H1 (cell line): ENCODE data around the gene PHF23. TPM values are rescaled to one million over a fixed set of nuclear protein-coding genes. Genes with fewer than 3 reads are reported as not detected.

ENCODE experiments used
- CTCF ChIA-PET: fragments of 300-600 bp; sonication (Branson Sonifier 250); formaldehyde crosslinking; loops from one replicate; lab custom pipeline; 2021; ENCODE audit not compliant: partially characterized antibody; lab: Charles Lee
- POLR2A ChIA-PET: fragments of 300-600 bp; sonication (Branson Sonifier 250); formaldehyde crosslinking; loops from one replicate; lab custom pipeline; 2021; ENCODE audit warnings: inconsistent platforms; ENCODE audit not compliant: partially characterized antibody; lab: Charles Lee
- DNase-seq, 2 experiments: peaks; one replicate each; pipeline versions ENCODE4 v3.0.0 to v3.0.0-alpha.2; 2010 to 2022; ENCODE audit warnings: low spot score in 2 of 2, low read depth in 1 of 2, mixed read lengths in 1 of 2
- FAIRE-seq: peaks from 2 replicates; lab custom pipeline; 2011; peaks lifted over from hg19 to GRCh38; lab: Jason Lieb, UNC
- H2AFZ ChIP-seq: 2 replicates; pipeline ENCODE4 v1.8.1; 2012; ENCODE audit warnings: low read length, inconsistent platforms
- H2AK5ac ChIP-seq: 2 replicates; pipeline ENCODE4 v1.6.1; 2013; ENCODE audit warnings: low read depth, low read length
- H2BK120ac ChIP-seq: replicated peaks from 2 replicates; pipeline ENCODE3; 2013; ENCODE audit warnings: low read depth, low read length, inconsistent platforms
- H2BK12ac ChIP-seq: 2 replicates; pipeline ENCODE4 v1.6.1; 2013; ENCODE audit warnings: low read depth, low read length
- H2BK15ac ChIP-seq: 2 replicates; pipeline ENCODE4 v1.6.1; 2013; ENCODE audit warnings: low read length
- H2BK20ac ChIP-seq: 2 replicates; pipeline ENCODE4 v1.6.1; 2013; ENCODE audit warnings: low read length
- H2BK5ac ChIP-seq: 2 replicates; pipeline ENCODE4 v1.6.1; 2013; ENCODE audit warnings: low read depth, low read length
- H3K14ac ChIP-seq: 2 replicates; pipeline ENCODE4 v1.6.1; 2013; ENCODE audit warnings: inconsistent platforms; ENCODE audit not compliant: insufficient read length
- H3K18ac ChIP-seq: 2 replicates; pipeline ENCODE4 v1.6.1; 2013; ENCODE audit warnings: low read length; ENCODE audit errors: extremely low read depth
- H3K23ac ChIP-seq: 2 replicates; pipeline ENCODE4 v1.6.1; 2013; ENCODE audit warnings: inconsistent platforms; ENCODE audit not compliant: insufficient read length
- H3K23me2 ChIP-seq: 2 replicates; pipeline ENCODE4 v1.6.1; 2013; ENCODE audit warnings: low read depth, low read length
- H3K27ac ChIP-seq: 2 replicates; pipeline ENCODE4 v1.6.1; 2011; ENCODE audit warnings: low read depth, low read length, inconsistent platforms
- H3K27me3 ChIP-seq, 4 experiments: replicated peaks in 1 of 4; 1 replicate in 1 of 4; 2 replicates in 3 of 4; pipeline versions ENCODE4 v1.6.1 to v1.8.1; 2011 to 2013; ENCODE audit warnings: low read length in 3 of 4, mild to moderate bottlenecking in 3 of 4, inconsistent platforms in 2 of 4, mixed read lengths in 2 of 4, moderate library complexity in 1 of 4; ENCODE audit not compliant: control insufficient read depth in 3 of 4, insufficient read depth in 3 of 4; ENCODE audit errors: extremely low read depth in 1 of 4
- H3K36me3 ChIP-seq, 4 experiments: 2 replicates each; pipeline versions ENCODE4 v1.6.1 to v1.8.1; 2011 to 2013; ENCODE audit warnings: mild to moderate bottlenecking in 4 of 4, low read length in 3 of 4, moderate library complexity in 2 of 4, control low read depth in 1 of 4, inconsistent platforms in 1 of 4; ENCODE audit not compliant: insufficient read depth in 4 of 4, control insufficient read depth in 2 of 4
- H3K4ac ChIP-seq: replicated peaks from 2 replicates; pipeline ENCODE3; 2013; ENCODE audit warnings: low read length, low read depth, mixed read lengths, inconsistent platforms; ENCODE audit not compliant: insufficient read length
- H3K4me1 ChIP-seq, 4 experiments: replicated peaks in 1 of 4; 1 replicate in 1 of 4; 2 replicates in 3 of 4; pipeline versions ENCODE4 v1.6.1 to v1.8.1; 2011 to 2013; ENCODE audit warnings: low read length in 3 of 4, inconsistent platforms in 2 of 4, mixed read lengths in 1 of 4; ENCODE audit not compliant: insufficient read depth in 4 of 4, control insufficient read depth in 3 of 4
- H3K4me2 ChIP-seq, 2 experiments: 2 replicates each; pipeline versions ENCODE4 v1.6.1 to v1.8.1; 2011 to 2013; ENCODE audit warnings: low read depth in 2 of 2, low read length in 2 of 2, control low read depth in 1 of 2, inconsistent platforms in 1 of 2, mild to moderate bottlenecking in 1 of 2; ENCODE audit not compliant: insufficient read depth in 1 of 2
- H3K4me3 ChIP-seq, 4 experiments: fragments of 200-600, 300-600 bp in 1 of 4; sonication (generic), shearing (Covaris generic), sonication (Bioruptor Twin) in 1 of 4; 2 replicates each; pipeline versions ENCODE4 v1.5.1 to v1.8.1; 2011 to 2016; ENCODE audit warnings: low read length in 4 of 4, low read depth in 3 of 4, control low read depth in 2 of 4, inconsistent platforms in 2 of 4, mild to moderate bottlenecking in 2 of 4, mixed read lengths in 1 of 4, moderate library complexity in 1 of 4; ENCODE audit not compliant: insufficient read depth in 2 of 4; ENCODE audit errors: extremely low read depth in 1 of 4
- H3K56ac ChIP-seq: replicated peaks from 2 replicates; pipeline ENCODE3; 2013; ENCODE audit warnings: low read depth, mild to moderate bottlenecking, mixed read lengths, low read length, inconsistent platforms; ENCODE audit not compliant: insufficient read length
- H3K79me1 ChIP-seq: 2 replicates; pipeline ENCODE4 v1.6.1; 2013; ENCODE audit warnings: low read depth, low read length, control low read depth
- H3K79me2 ChIP-seq, 2 experiments: 2 replicates each; pipeline versions ENCODE4 v1.6.1 to v1.8.1; 2012 to 2013; ENCODE audit warnings: low read length in 2 of 2, mild to moderate bottlenecking in 2 of 2, inconsistent platforms in 1 of 2; ENCODE audit not compliant: insufficient read depth in 2 of 2, control insufficient read depth in 1 of 2
- H3K9ac ChIP-seq, 4 experiments: replicated peaks in 1 of 4; 1 replicate in 1 of 4; 2 replicates in 3 of 4; pipeline versions ENCODE4 v1.6.1 to v1.8.1; 2011 to 2013; ENCODE audit warnings: low read depth in 3 of 4, low read length in 3 of 4, control low read depth in 2 of 4, mild to moderate bottlenecking in 2 of 4, moderate library complexity in 2 of 4, inconsistent platforms in 1 of 4; ENCODE audit errors: extremely low read depth in 1 of 4
- H3K9me3 ChIP-seq, 2 experiments: 2 replicates each; pipeline versions ENCODE4 v1.6.1 to v1.8.1; 2012 to 2013; ENCODE audit warnings: mild to moderate bottlenecking in 2 of 2, moderate library complexity in 2 of 2, control low read depth in 1 of 2, inconsistent platforms in 1 of 2, low read depth in 1 of 2, low read length in 1 of 2, mixed read lengths in 1 of 2; ENCODE audit not compliant: insufficient read depth in 2 of 2
- H4K20me1 ChIP-seq, 2 experiments: replicated peaks in 1 of 2; 2 replicates each; pipeline versions ENCODE3 to v1.8.1; 2011 to 2013; ENCODE audit warnings: inconsistent platforms in 2 of 2, low read length in 2 of 2, mild to moderate bottlenecking in 1 of 2; ENCODE audit not compliant: insufficient read depth in 2 of 2, control insufficient read depth in 1 of 2
- H4K5ac ChIP-seq: 2 replicates; pipeline ENCODE4 v1.6.1; 2013; ENCODE audit warnings: low read length, low read depth, mixed read lengths, inconsistent platforms; ENCODE audit not compliant: insufficient read length
- H4K8ac ChIP-seq: 2 replicates; pipeline ENCODE4 v1.8.0; 2013; ENCODE audit warnings: mild to moderate bottlenecking, moderate library complexity, low read length, inconsistent platforms; ENCODE audit not compliant: insufficient read depth; ENCODE audit errors: extremely low read depth
- H4K91ac ChIP-seq: replicated peaks from 2 replicates; pipeline ENCODE3; 2013; ENCODE audit warnings: low read length, mixed read lengths, inconsistent platforms; ENCODE audit not compliant: insufficient read length
- CBX8 ChIP-seq: fragments of 300-800, 300-1000 bp; sonication (generic); IDR thresholded peaks from 2 replicates; pipeline ENCODE4 v1.7.1; 2016; ENCODE audit warnings: low read depth, low read length, borderline replicate concordance
- FOSL1 ChIP-seq: IDR thresholded peaks from 2 replicates; pipeline ENCODE4 v1.6.1; 2011; ENCODE audit warnings: mild to moderate bottlenecking, low read depth, low read length, moderate library complexity; ENCODE audit not compliant: insufficient read depth
- HDAC2 ChIP-seq, 2 experiments: fragments of 300-600 bp in 1 of 2; sonication (generic) in 1 of 2; IDR thresholded peaks; 2 replicates each; pipeline ENCODE4 v1.6.1; 2011 to 2012; ENCODE audit warnings: low read depth in 2 of 2, low read length in 2 of 2, mild to moderate bottlenecking in 2 of 2, moderate library complexity in 2 of 2, borderline replicate concordance in 1 of 2, inconsistent platforms in 1 of 2
- KDM4A ChIP-seq: IDR thresholded peaks from one replicate; pipeline ENCODE4 v1.7.1; 2012; ENCODE audit warnings: low read depth, mild to moderate bottlenecking, moderate library complexity, low read length, inconsistent platforms; ENCODE audit not compliant: severe bottlenecking
- PHF8 ChIP-seq: fragments of 200-600 bp; sonication (generic); conservative IDR thresholded peaks from 2 replicates; pipeline ENCODE4 v1.7.1; 2012; ENCODE audit warnings: low read depth, mild to moderate bottlenecking, inconsistent platforms, low read length, moderate library complexity
- RFX5 ChIP-seq: IDR thresholded peaks from 2 replicates; pipeline ENCODE4 v1.6.1; 2011; ENCODE audit warnings: low read depth, low read length, improper control_type of control experiment, borderline replicate concordance
- SIRT6 ChIP-seq: IDR thresholded peaks from one replicate; pipeline ENCODE4 v1.7.1; 2012; ENCODE audit warnings: low read length, inconsistent platforms
- SIX5 ChIP-seq: IDR thresholded peaks from 2 replicates; pipeline ENCODE4 v1.6.1; 2011; ENCODE audit warnings: mild to moderate bottlenecking, low read depth, low read length
- SP2 ChIP-seq: IDR thresholded peaks from 2 replicates; pipeline ENCODE4 v1.6.1; 2012; ENCODE audit warnings: mild to moderate bottlenecking, low read length, inconsistent platforms
- TBP ChIP-seq: IDR thresholded peaks from 2 replicates; pipeline ENCODE4 v1.6.1; 2011; ENCODE audit warnings: low read depth, low read length, improper control_type of control experiment
- TCF12 ChIP-seq: IDR thresholded peaks from 2 replicates; pipeline ENCODE4 v1.6.1; 2011; ENCODE audit warnings: low read depth, mild to moderate bottlenecking, low read length
- WGBS, 2 experiments: shearing (Covaris generic) in 1 of 2; methylation state at CpG; one replicate each; pipeline versions ENCODE4 v1.1.6 to v1.1.7; 2013 to 2015; ENCODE audit warnings: low lambda C conversion rate in 2 of 2, mixed read lengths in 2 of 2, inconsistent platforms in 1 of 2, low coverage in 1 of 2, missing lambda C conversion rate in 1 of 2; ENCODE audit not compliant: insufficient replicate concordance in 2 of 2, insufficient coverage in 1 of 2, insufficient read length in 1 of 2; ENCODE audit errors: extremely low coverage in 1 of 2, missing lambda C conversion rate in 1 of 2; 5-methylcytosine and 5-hydroxymethylcytosine counted together
- polyA plus RNA-seq, 7 experiments: library from polyadenylated mRNA; depleted of rRNA in 3 of 7; stranded (reverse) in 5 of 7; unstranded in 2 of 7; fragments of >200 nt in 5 of 7; fragments of 200-250 nt in 2 of 7; gene quantifications; 1 replicate in 5 of 7; 2 replicates in 1 of 7; 4 replicates in 1 of 7; pipeline versions ENCODE4 v1.2.1 to v1.2.3, GENCODE V29; 2011 to 2013; ENCODE audit warnings: missing spikeins in 2 of 7, mixed read lengths in 2 of 7
- total RNA-seq: library from RNA; stranded (reverse); fragmentation: NEBNext Ultra II Directional; extraction: Animal tissue kit (Norgen Biotek cat#: 25700); gene quantifications from 2 replicates; pipeline ENCODE4 v1.2.1, GENCODE V29; 2021

PHF23 gene
- total and polyA plus RNA-seq, 2 of the 8 experiments (the other 6 are each of a cell fraction or from before 2014, with no cell fraction given), result 47.5 to 62.8 TPM

- Histone ChIP-seq H2BK12ac (no peak overlapping the region), H3K56ac (no peak overlapping the region), H3K23me2 (peaks cover 3% of the 10 kb centered on the region; the same call in 1 of the 2 replicates), H3K36me3 (peaks cover 15 to 35% (median 22%) of the 10 kb centered on the region in 4 experiments; a peak in 6 of 8 replicates), H3K27me3 (no peaks in the 10 kb centered on the region), H3K14ac (no peak overlapping the region), H2AK5ac (no peak overlapping the region), H4K20me1 (peaks cover 17 to 28% of the 10 kb centered on the region in 2 experiments), H3K27ac (no peak overlapping the region), H3K9me3 (no peaks in the 10 kb centered on the region), H2BK15ac (no peak overlapping the region), H2BK5ac (no peak overlapping the region), H4K5ac (no peak overlapping the region), H2AFZ (no peak overlapping the region), H3K4ac (no peak overlapping the region), H3K79me1 (peaks cover 11% of the 10 kb centered on the region), H3K79me2 (peaks cover 13 to 68% of the 10 kb centered on the region in 2 experiments), H2BK20ac (no peak overlapping the region), H2BK120ac (no peak overlapping the region), H4K91ac (no peak overlapping the region), H3K9ac (no peak overlapping the region), H3K18ac (no peak overlapping the region), H4K8ac (peak overlapping the region; percentile 82; the same call in 1 of the 2 replicates), H3K4me3 (no peak overlapping the region), H3K4me2 (no peak overlapping the region), H3K23ac (no peak overlapping the region), H3K4me1 (peaks cover 4 to 22% (median 9%) of the 10 kb centered on the region in 4 experiments)
- FAIRE-seq, result no peak
- ChIA-PET CTCF (interaction anchor here (0.7 to 6.4 kb wide), 4 partner anchors 15 to 214 kb away, joined by 3 to 46 read pairs (median 4); partner anchors contain the start of genes ACADVL and DLG4), POLR2A (interaction anchor here (0.8 to 19.7 kb wide), 13 partner anchors 8 to 353 kb away, joined by 3 to 386 read pairs (median 11); partner anchors contain the start of genes ACADVL, CLDN7, CTDNEP1 and DLG4)
- DNase-seq, result no peak
- 90% methylated on average over 22 of the region's 22 CpGs; no CpG with 5 or more reads in 1 of the 2 experiments for WGBS, 2 experiments
- TF ChIP-seq RFX5 (no peak), KDM4A (no peak), PHF8 (no peak), HDAC2 (IDR thresholded peaks at IDR 0.05; ENCODE audit: borderline replicate concordance in 1 of 2, low read depth in 2 of 2, low read length in 2 of 2) (no peak), SIX5 (no peak), TCF12 (no peak), SP2 (no peak), CBX8 (no peak), SIRT6 (no peak), TBP (no peak), FOSL1 (no peak)
Observed at GRCh38 chr17:7235693-7236665, 3.3 kb downstream of the PHF23 start.
